Fibroblast of lung (primary cell): ENCODE data around the gene MAP3K10. TPM values are rescaled to one million over a fixed set of nuclear protein-coding genes. Genes with fewer than 3 reads are reported as not detected.

Source experiments
- DNase-seq, 2 donors: peaks; one replicate each; pipeline versions ENCODE4 v3.0.0 to v3.0.0-alpha.2; 2010; ENCODE audit warnings: low read depth in 2 of 2
- H2AFZ ChIP-seq: 2 replicates; pipeline ENCODE4 v1.5.1; 2012; ENCODE audit warnings: low read length, control low read depth, inconsistent platforms
- H3K27ac ChIP-seq: 2 replicates; pipeline ENCODE4 v1.5.1; 2011; ENCODE audit warnings: low read length, control low read depth; ENCODE audit not compliant: insufficient read depth
- H3K27me3 ChIP-seq: 2 replicates; pipeline ENCODE4 v1.5.1; 2011; ENCODE audit warnings: mild to moderate bottlenecking, low read length; ENCODE audit not compliant: control insufficient read depth, insufficient read depth
- H3K36me3 ChIP-seq: 2 replicates; pipeline ENCODE4 v1.5.1; 2011; ENCODE audit warnings: low read length; ENCODE audit not compliant: control insufficient read depth, insufficient read depth
- H3K4me1 ChIP-seq: 2 replicates; pipeline ENCODE4 v1.5.1; 2011; ENCODE audit warnings: low read length; ENCODE audit not compliant: control insufficient read depth, insufficient read depth; ENCODE audit errors: extremely low read depth
- H3K4me2 ChIP-seq: 2 replicates; pipeline ENCODE4 v1.5.1; 2011; ENCODE audit warnings: low read length, control low read depth; ENCODE audit not compliant: insufficient read depth; ENCODE audit errors: extremely low read depth
- H3K4me3 ChIP-seq, 4 experiments: fragments of 200-600 bp in 1 of 4; sonication (generic) in 1 of 4; replicated peaks in 1 of 4; 2 replicates each; pipeline ENCODE4 v1.5.1; 2011 to 2016; ENCODE audit warnings: low read length in 4 of 4, low read depth in 3 of 4, mild to moderate bottlenecking in 3 of 4, control low read depth in 2 of 4, inconsistent platforms in 1 of 4, mixed read lengths in 1 of 4; ENCODE audit not compliant: insufficient read depth in 1 of 4; ENCODE audit errors: control extremely low read depth in 1 of 4
- H3K79me2 ChIP-seq: 2 replicates; pipeline ENCODE4 v1.5.1; 2012; ENCODE audit warnings: mild to moderate bottlenecking, low read length, inconsistent platforms; ENCODE audit not compliant: control insufficient read depth, insufficient read depth
- H3K9ac ChIP-seq: 2 replicates; pipeline ENCODE4 v1.5.1; 2011; ENCODE audit warnings: mild to moderate bottlenecking, low read length, control low read depth; ENCODE audit not compliant: insufficient read depth
- H3K9me3 ChIP-seq: 2 replicates; pipeline ENCODE4 v1.5.1; 2012; ENCODE audit warnings: low read depth, low read length; ENCODE audit not compliant: control insufficient read depth, insufficient read depth
- H4K20me1 ChIP-seq: 2 replicates; pipeline ENCODE4 v1.5.1; 2011; ENCODE audit warnings: low read length; ENCODE audit not compliant: control insufficient read depth, insufficient read depth; ENCODE audit errors: extremely low read depth
- CTCF ChIP-seq, 2 donors: IDR thresholded peaks in 1 of 2; conservative IDR thresholded peaks in 1 of 2; 1 replicate in 1 of 2; 2 replicates in 1 of 2; pipeline ENCODE4 v1.5.1; 2011 to 2012; ENCODE audit warnings: low read length in 2 of 2, control low read depth in 1 of 2, inconsistent platforms in 1 of 2, low read depth in 1 of 2, mild to moderate bottlenecking in 1 of 2
- EZH2 ChIP-seq: IDR thresholded peaks from 2 replicates; pipeline ENCODE4 v1.5.1; 2012; ENCODE audit warnings: low read length, control low read depth, mild to moderate bottlenecking; ENCODE audit errors: missing control alignments
- polyA plus RNA-seq, 2 donors: library from polyadenylated mRNA; depleted of rRNA in 1 of 2; stranded (reverse) in 1 of 2; unstranded in 1 of 2; fragments of >200 nt; gene quantifications; 2 replicates each; pipeline ENCODE4 v1.2.1, GENCODE V29; 2011 to 2012; ENCODE audit warnings: missing spikeins in 1 of 2
- total RNA-seq: library from RNA; depleted of rRNA; stranded (reverse); fragments of >200 nt; gene quantifications from 2 replicates; pipeline ENCODE4 v1.2.1, GENCODE V29; 2014

Gene MAP3K10
- total and polyA plus RNA-seq, 2 donors (not counting 1 experiment from before 2014, with no cell fraction given): 2.7 to 7.4 TPM

DNA sequence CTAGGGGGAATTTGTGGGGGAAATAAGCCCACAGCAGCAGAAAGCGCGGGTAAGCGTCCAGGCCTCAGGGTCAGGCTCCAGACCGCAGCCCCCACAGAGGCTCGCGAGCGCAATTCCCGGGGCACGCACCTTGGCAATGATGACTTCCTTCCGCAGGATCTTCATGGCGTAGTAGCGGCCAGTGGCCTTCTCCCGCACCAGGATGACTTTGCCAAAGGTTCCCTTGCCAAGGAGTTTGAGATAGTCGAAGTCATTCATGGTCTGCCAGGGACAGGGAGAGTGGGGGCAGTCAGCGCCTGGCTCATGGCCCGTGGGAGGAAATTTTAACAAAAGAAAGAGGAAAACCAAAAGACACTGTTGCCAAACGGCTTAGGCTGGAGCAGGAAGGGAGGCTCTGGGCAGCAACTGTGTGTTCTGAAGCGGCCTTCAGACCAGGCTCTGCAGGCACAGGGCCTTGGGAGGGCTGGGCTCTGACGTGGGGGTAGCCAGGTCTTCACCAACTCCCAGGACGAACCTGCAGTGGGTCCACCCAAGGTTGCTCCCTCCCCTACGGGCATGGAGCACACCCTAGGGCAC is 50.7 kb downstream of the MAP3K10 start:
- Histone ChIP-seq H3K27me3 (no peaks in the 10 kb centered on the region), H3K79me2 (peaks cover 2% of the 10 kb centered on the region), H3K4me3 (no peak overlapping the region), H3K9me3 (no peaks in the 10 kb centered on the region), H2AFZ (no peak overlapping the region), H3K36me3 (peaks cover 8% of the 10 kb centered on the region), H3K9ac (no peak overlapping the region), H3K27ac (peak overlapping the region; percentile 47), H3K4me2 (no peak overlapping the region), H3K4me1 (no peaks in the 10 kb centered on the region), H4K20me1 (no peaks in the 10 kb centered on the region)
- DNase-seq: peak; percentile 9 to 77
- TF ChIP-seq CTCF (conservative IDR thresholded peaks at IDR 0.05 in 1 of 2, IDR thresholded peaks at IDR 0.05 in 1 of 2; ENCODE audit: low read depth in 1 of 2, low read length in 2 of 2) (no peak), EZH2 (no peak)

- Histone ChIP-seq H3K4me1 (no peaks in the 10 kb centered on the region), H2AFZ (no peak overlapping the region), H3K9ac (no peak overlapping the region), H3K79me2 (peaks cover 3% of the 10 kb centered on the region), H3K4me3 (no peak overlapping the region), H3K4me2 (no peak overlapping the region), H3K27me3 (no peaks in the 10 kb centered on the region), H4K20me1 (no peaks in the 10 kb centered on the region), H3K36me3 (peaks cover 8% of the 10 kb centered on the region), H3K27ac (peak overlapping the region; percentile 47), H3K9me3 (no peaks in the 10 kb centered on the region)
- no peak for DNase-seq
- TF ChIP-seq CTCF (conservative IDR thresholded peaks at IDR 0.05 in 1 of 2, IDR thresholded peaks at IDR 0.05 in 1 of 2; ENCODE audit: low read depth in 1 of 2, low read length in 2 of 2) (no peak), EZH2 (no peak)
Observed at GRCh38 chr19:40242480-40242879, 51.3 kb downstream of the MAP3K10 start.

GRCh38 chr19:40243181-40243580 is 52.0 kb downstream of the MAP3K10 start:
- Histone ChIP-seq H3K4me2 (no peak overlapping the region), H3K9me3 (no peaks in the 10 kb centered on the region), H3K9ac (no peak overlapping the region), H4K20me1 (no peaks in the 10 kb centered on the region), H2AFZ (no peak overlapping the region), H3K4me1 (no peaks in the 10 kb centered on the region), H3K79me2 (peaks cover 5% of the 10 kb centered on the region), H3K4me3 (no peak overlapping the region), H3K27me3 (no peaks in the 10 kb centered on the region), H3K36me3 (peaks cover 8% of the 10 kb centered on the region), H3K27ac (no peak overlapping the region)
- TF ChIP-seq EZH2 (no peak), CTCF (conservative IDR thresholded peaks at IDR 0.05 in 1 of 2, IDR thresholded peaks at IDR 0.05 in 1 of 2; ENCODE audit: low read depth in 1 of 2, low read length in 2 of 2) (no peak)
- no peak for DNase-seq
